DND-41 (cell line): ENCODE data around the gene MAGI1.

ENCODE experiments used
- ATAC-seq: fragments of 200-7000 bp; cut with Tn5 transposase; 3 replicates; pipeline ENCODE4 v1.9.1; 2021; ENCODE audit warnings: low read depth; ENCODE audit not compliant: insufficient read depth
- DNase-seq: peaks from one replicate; pipeline ENCODE4 v3.0.0-alpha.2; 2020
- H2AFZ ChIP-seq: 2 replicates; pipeline ENCODE4 v1.6.0; 2012; ENCODE audit warnings: low read depth, low read length
- H3K27ac ChIP-seq: 2 replicates; pipeline ENCODE4 v1.5.1; 2012; ENCODE audit warnings: low read length, inconsistent platforms
- H3K27me3 ChIP-seq: fragments of 200-600 bp; sonication (generic); 2 replicates; pipeline ENCODE4 v1.6.0; 2012; ENCODE audit warnings: low read length, mild to moderate bottlenecking, inconsistent platforms; ENCODE audit not compliant: insufficient read depth, poor library complexity
- H3K36me3 ChIP-seq: 2 replicates; pipeline ENCODE4 v1.5.1; 2012; ENCODE audit warnings: low read length, inconsistent platforms; ENCODE audit not compliant: insufficient read depth
- H3K4me1 ChIP-seq: 2 replicates; pipeline ENCODE4 v1.5.1; 2012; ENCODE audit warnings: mild to moderate bottlenecking, low read length; ENCODE audit not compliant: insufficient read depth
- H3K4me2 ChIP-seq: 2 replicates; pipeline ENCODE4 v1.6.0; 2012; ENCODE audit warnings: mild to moderate bottlenecking, moderate library complexity, low read length, inconsistent platforms; ENCODE audit not compliant: insufficient read depth
- H3K4me3 ChIP-seq, 2 experiments: fragments of 200-600 bp in 1 of 2; shearing (Covaris generic) in 1 of 2; 2 replicates each; pipeline ENCODE4 v1.5.1; 2012 to 2016; ENCODE audit warnings: inconsistent platforms in 2 of 2, low read length in 2 of 2, mild to moderate bottlenecking in 2 of 2, low read depth in 1 of 2, moderate library complexity in 1 of 2
- H3K79me2 ChIP-seq: 2 replicates; pipeline ENCODE4 v1.6.0; 2012; ENCODE audit warnings: low read length, inconsistent platforms; ENCODE audit not compliant: insufficient read depth
- H3K9ac ChIP-seq: 2 replicates; pipeline ENCODE4 v1.6.0; 2012; ENCODE audit warnings: low read depth, mild to moderate bottlenecking, inconsistent platforms, low read length, moderate library complexity
- H3K9me3 ChIP-seq: 2 replicates; pipeline ENCODE4 v1.5.1; 2012; ENCODE audit warnings: low read length, moderate library complexity, mild to moderate bottlenecking, inconsistent platforms; ENCODE audit not compliant: insufficient read depth, severe bottlenecking
- H4K20me1 ChIP-seq: 2 replicates; pipeline ENCODE4 v1.6.0; 2012; ENCODE audit warnings: low read length; ENCODE audit not compliant: insufficient read depth
- EZH2 ChIP-seq: IDR thresholded peaks from 3 replicates; pipeline ENCODE4 v1.6.1; 2012; ENCODE audit warnings: borderline replicate concordance, low read depth, mild to moderate bottlenecking, moderate library complexity, low read length, inconsistent platforms; ENCODE audit not compliant: severe bottlenecking
- TF ChIP-seq, protein P1 (sequence below): IDR thresholded peaks from 2 replicates; pipeline ENCODE4 v1.5.1; 2012; ENCODE audit warnings: borderline replicate concordance, low read length, moderate library complexity, mild to moderate bottlenecking; ENCODE audit not compliant: poor library complexity, severe bottlenecking; ENCODE audit errors: extremely low read depth

The MAGI1 gene

GRCh38 chr3:65638301-65638700 lies 400.4 kb downstream of the MAGI1 start:
- no peak overlapping the region for H3K27ac ChIP-seq
- H3K9ac ChIP-seq, result no peak overlapping the region
- no peaks in the 10 kb centered on the region for H3K4me1 ChIP-seq
- no peaks in the 10 kb centered on the region for H3K9me3 ChIP-seq
- no peak for ATAC-seq
- H3K79me2 ChIP-seq, result no peaks in the 10 kb centered on the region
- H3K27me3 ChIP-seq, result no peaks in the 10 kb centered on the region
- H3K4me2 ChIP-seq, result no peak overlapping the region
- H2AFZ ChIP-seq, result no peak overlapping the region
- DNase-seq, result no peak
- no peaks in the 10 kb centered on the region for H4K20me1 ChIP-seq
- no peak overlapping the region for H3K4me3 ChIP-seq
- no peaks in the 10 kb centered on the region for H3K36me3 ChIP-seq
- TF ChIP-seq, protein P1, sequence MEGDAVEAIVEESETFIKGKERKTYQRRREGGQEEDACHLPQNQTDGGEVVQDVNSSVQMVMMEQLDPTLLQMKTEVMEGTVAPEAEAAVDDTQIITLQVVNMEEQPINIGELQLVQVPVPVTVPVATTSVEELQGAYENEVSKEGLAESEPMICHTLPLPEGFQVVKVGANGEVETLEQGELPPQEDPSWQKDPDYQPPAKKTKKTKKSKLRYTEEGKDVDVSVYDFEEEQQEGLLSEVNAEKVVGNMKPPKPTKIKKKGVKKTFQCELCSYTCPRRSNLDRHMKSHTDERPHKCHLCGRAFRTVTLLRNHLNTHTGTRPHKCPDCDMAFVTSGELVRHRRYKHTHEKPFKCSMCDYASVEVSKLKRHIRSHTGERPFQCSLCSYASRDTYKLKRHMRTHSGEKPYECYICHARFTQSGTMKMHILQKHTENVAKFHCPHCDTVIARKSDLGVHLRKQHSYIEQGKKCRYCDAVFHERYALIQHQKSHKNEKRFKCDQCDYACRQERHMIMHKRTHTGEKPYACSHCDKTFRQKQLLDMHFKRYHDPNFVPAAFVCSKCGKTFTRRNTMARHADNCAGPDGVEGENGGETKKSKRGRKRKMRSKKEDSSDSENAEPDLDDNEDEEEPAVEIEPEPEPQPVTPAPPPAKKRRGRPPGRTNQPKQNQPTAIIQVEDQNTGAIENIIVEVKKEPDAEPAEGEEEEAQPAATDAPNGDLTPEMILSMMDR, result no peak

GRCh38 chr3:65636326-65636725 lies 402.4 kb downstream of the MAGI1 start:
- Histone ChIP-seq H3K4me3 (no peak overlapping the region), H3K27me3 (no peaks in the 10 kb centered on the region), H3K27ac (no peak overlapping the region), H3K9ac (no peak overlapping the region), H3K4me1 (no peaks in the 10 kb centered on the region), H3K9me3 (no peaks in the 10 kb centered on the region), H3K36me3 (no peaks in the 10 kb centered on the region), H3K4me2 (no peak overlapping the region), H4K20me1 (no peaks in the 10 kb centered on the region), H2AFZ (no peak overlapping the region), H3K79me2 (no peaks in the 10 kb centered on the region)
- ATAC-seq (no peak), DNase-seq (no peak)
- TF ChIP-seq, protein P1, result no peak
- no peak for TF ChIP-seq EZH2

GRCh38 chr3:65635657-65636056 lies 403.1 kb downstream of the MAGI1 start:
- Histone ChIP-seq H4K20me1 (no peaks in the 10 kb centered on the region), H3K9me3 (no peaks in the 10 kb centered on the region)
- TF ChIP-seq EZH2, result no peak
- TF ChIP-seq, protein P1, result no peak

GRCh38 chr3:65633018-65633638 lies 405.6 kb downstream of the MAGI1 start:
- H3K9ac ChIP-seq, result no peak overlapping the region
- H3K79me2 ChIP-seq, result no peaks in the 10 kb centered on the region
- H3K27me3 ChIP-seq, result no peaks in the 10 kb centered on the region
- no peak overlapping the region for H3K27ac ChIP-seq
- no peak overlapping the region for H3K4me3 ChIP-seq
- DNase-seq (no peak), ATAC-seq (no peak)
- H3K4me2 ChIP-seq, result no peak overlapping the region
- no peaks in the 10 kb centered on the region for H3K36me3 ChIP-seq
- H3K9me3 ChIP-seq, result no peaks in the 10 kb centered on the region
- no peak overlapping the region for H2AFZ ChIP-seq
- no peaks in the 10 kb centered on the region for H3K4me1 ChIP-seq
- TF ChIP-seq EZH2, result no peak
- no peaks in the 10 kb centered on the region for H4K20me1 ChIP-seq

More at GRCh38 chr3:65635657-65636056, 403.1 kb downstream of the MAGI1 start:
- Histone ChIP-seq H3K27me3 (no peaks in the 10 kb centered on the region), H3K4me1 (no peaks in the 10 kb centered on the region), H3K27ac (no peak overlapping the region), H3K36me3 (no peaks in the 10 kb centered on the region), H3K9ac (no peak overlapping the region), H3K79me2 (no peaks in the 10 kb centered on the region), H3K4me2 (no peak overlapping the region), H2AFZ (no peak overlapping the region), H3K4me3 (no peak overlapping the region)
- DNase-seq, result no peak
- ATAC-seq, result no peak
